EH (cell line): ENCODE measurements around the gene TSHZ2.
"Not testable (repeated sequence)": the region's sequence is repeated elsewhere in the genome, so short reads cannot be mapped to it uniquely, and the experiment has no call there.

Experiments
- DNase-seq: peaks from one replicate; pipeline ENCODE4 v3.0.0-alpha.2; 2015; ENCODE audit warnings: low read depth

Gene TSHZ2

GRCh38 chr20:53387983-53388675, 416.0 kb downstream of the TSHZ2 start:
- no peak for DNase-seq

GRCh38 chr20:53389516-53390300, 417.6 kb downstream of the TSHZ2 start:
- DNase-seq = no peak

GRCh38 chr20:53390770-53391169, 418.6 kb downstream of the TSHZ2 start:
- peak; percentile 23 for DNase-seq

GRCh38 chr20:53394433-53394832, 422.3 kb downstream of the TSHZ2 start:
- no peak for DNase-seq

GRCh38 chr20:53395188-53395923, 423.2 kb downstream of the TSHZ2 start:
- no peak for DNase-seq

GRCh38 chr20:53399083-53399482, 426.9 kb downstream of the TSHZ2 start:
- no peak for DNase-seq

GRCh38 chr20:53399592-53400335, 427.6 kb downstream of the TSHZ2 start:
- no peak for DNase-seq

GRCh38 chr20:53402233-53403005, 430.3 kb downstream of the TSHZ2 start:
- DNase-seq = no peak

- DNase-seq = no peak
Measured at GRCh38 chr20:53403029-53403428, 430.9 kb downstream of the TSHZ2 start.

GRCh38 chr20:53405139-53405538, 433.0 kb downstream of the TSHZ2 start:
- DNase-seq = no peak

GRCh38 chr20:53406580-53406979, 434.4 kb downstream of the TSHZ2 start:
- DNase-seq = no peak

- DNase-seq = no peak
Measured at GRCh38 chr20:53408691-53409446, 436.7 kb downstream of the TSHZ2 start.

GRCh38 chr20:53409447-53409717, 437.2 kb downstream of the TSHZ2 start:
- no peak for DNase-seq

GRCh38 chr20:53411129-53411528, 439.0 kb downstream of the TSHZ2 start:
- DNase-seq = no peak

- no peak for DNase-seq
Measured at GRCh38 chr20:53411891-53412290, 439.7 kb downstream of the TSHZ2 start.

GRCh38 chr20:53412577-53413185, 440.5 kb downstream of the TSHZ2 start:
- DNase-seq = no peak

- no peak for DNase-seq
Measured at GRCh38 chr20:53413186-53413631, 441.1 kb downstream of the TSHZ2 start.

GRCh38 chr20:53413845-53414244, 441.7 kb downstream of the TSHZ2 start:
- not testable (repeated sequence) for DNase-seq

GRCh38 chr20:53419693-53420460, 447.7 kb downstream of the TSHZ2 start:
- DNase-seq = no peak

GRCh38 chr20:53421343-53421742, 449.2 kb downstream of the TSHZ2 start:
- no peak for DNase-seq
